GM10248 (cell line): ENCODE data around the gene NPHP1.

Experiments
- CTCF ChIA-PET: fragments of 300-600 bp; sonication (Branson Sonifier 250); formaldehyde crosslinking; extraction: SDS; loops from one replicate; lab custom pipeline; 2021; ENCODE audit warnings: antibody characterized with exemption; lab: Yijun Ruan, JAX
- POLR2A ChIA-PET: fragments of 350-650 bp; sonication (Branson Sonifier 250); formaldehyde crosslinking; extraction: SDS; loops from one replicate; lab custom pipeline; 2020; ENCODE audit warnings: antibody characterized with exemption; lab: Yijun Ruan, JAX
- DNase-seq: peaks from one replicate; pipeline ENCODE4 v3.0.0; 2012; ENCODE audit errors: extremely low spot score
- TF ChIP-seq, protein P1 (sequence below): IDR thresholded peaks from 2 replicates; pipeline ENCODE4 v1.5.1; 2012; ENCODE audit warnings: mild to moderate bottlenecking, low read depth; ENCODE audit errors: extremely low read depth, missing control alignments, control extremely low read depth

The NPHP1 gene

DNA sequence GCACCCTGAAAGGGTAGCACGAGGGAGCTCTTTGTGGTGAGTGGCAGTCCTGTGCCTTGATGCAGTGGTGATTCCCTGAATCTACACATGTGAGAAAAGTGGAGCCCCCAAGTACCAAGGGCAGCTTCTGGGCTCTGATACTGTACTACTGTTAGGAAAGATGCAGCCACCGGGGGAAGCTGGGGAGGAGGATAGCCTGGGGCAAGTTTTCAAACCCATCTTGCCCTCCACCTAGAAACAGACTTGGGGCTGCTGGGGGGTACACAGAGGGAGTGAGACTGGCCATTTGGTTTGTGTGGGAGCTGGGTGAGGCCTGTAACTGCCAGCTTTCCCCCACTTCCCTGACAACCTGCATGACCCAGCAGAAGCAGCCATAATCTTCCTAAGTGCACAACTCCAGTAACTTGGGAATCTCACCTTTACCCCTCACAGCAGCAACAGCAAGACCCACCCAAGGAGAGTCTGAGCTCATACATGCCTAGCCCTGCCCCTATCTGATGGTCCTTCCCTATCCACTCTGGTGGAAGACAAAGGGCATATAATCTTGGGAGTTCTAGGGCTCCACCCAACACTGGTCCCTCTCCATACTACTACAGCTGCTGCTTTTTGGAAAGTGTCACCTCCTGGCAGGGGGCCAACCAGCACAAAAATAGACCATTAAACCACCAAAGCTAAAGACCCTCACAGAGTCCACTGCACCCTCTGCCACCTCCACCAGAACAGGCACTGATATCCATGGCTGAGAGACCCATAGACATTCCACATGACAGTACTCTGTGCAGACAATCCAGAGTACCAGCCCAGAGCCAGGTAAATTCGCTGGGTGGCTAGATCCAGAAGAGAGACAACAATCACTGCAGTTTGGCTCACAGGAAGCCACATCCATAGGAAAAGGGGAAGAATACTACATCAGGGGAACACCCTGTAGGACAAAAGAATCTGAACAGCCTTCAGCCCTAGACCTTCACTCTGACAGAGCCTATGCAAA is 97.4 kb downstream of the NPHP1 start:
- TF ChIP-seq, protein P1, sequence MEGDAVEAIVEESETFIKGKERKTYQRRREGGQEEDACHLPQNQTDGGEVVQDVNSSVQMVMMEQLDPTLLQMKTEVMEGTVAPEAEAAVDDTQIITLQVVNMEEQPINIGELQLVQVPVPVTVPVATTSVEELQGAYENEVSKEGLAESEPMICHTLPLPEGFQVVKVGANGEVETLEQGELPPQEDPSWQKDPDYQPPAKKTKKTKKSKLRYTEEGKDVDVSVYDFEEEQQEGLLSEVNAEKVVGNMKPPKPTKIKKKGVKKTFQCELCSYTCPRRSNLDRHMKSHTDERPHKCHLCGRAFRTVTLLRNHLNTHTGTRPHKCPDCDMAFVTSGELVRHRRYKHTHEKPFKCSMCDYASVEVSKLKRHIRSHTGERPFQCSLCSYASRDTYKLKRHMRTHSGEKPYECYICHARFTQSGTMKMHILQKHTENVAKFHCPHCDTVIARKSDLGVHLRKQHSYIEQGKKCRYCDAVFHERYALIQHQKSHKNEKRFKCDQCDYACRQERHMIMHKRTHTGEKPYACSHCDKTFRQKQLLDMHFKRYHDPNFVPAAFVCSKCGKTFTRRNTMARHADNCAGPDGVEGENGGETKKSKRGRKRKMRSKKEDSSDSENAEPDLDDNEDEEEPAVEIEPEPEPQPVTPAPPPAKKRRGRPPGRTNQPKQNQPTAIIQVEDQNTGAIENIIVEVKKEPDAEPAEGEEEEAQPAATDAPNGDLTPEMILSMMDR, result no peak
- ChIA-PET CTCF (interaction anchor here (0.8 to 1.3 kb wide), 2 partner anchors 14 to 50 kb away, joined by 3 read pairs; no protein-coding TSS in a partner anchor), POLR2A (no interaction called here)
- DNase-seq, result no peak

DNA sequence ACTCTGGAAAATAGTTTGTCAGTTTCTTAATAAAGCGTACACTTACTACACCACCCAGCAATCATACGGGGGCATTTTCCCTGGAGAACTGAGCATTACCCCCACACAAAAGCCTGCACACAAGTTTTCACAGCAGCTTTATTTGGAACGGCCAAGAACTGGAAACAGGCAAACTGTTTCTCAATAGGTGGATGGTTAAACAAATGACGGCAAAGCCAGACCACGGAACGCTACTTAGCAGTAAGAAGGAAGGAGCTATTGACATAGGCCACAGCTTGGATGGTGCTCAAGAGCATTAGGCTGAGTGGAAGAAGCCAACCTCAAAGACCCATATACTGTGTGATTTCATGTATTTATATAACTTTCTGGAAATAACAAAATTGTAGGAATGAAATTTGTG is 98.2 kb downstream of the NPHP1 start:
- POLR2A ChIA-PET, result no interaction called here
- TF ChIP-seq, protein P1, result no peak
- DNase-seq, result no peak
- CTCF ChIA-PET, result interaction anchor here (1.3 kb wide), 1 partner anchor 51 kb away, joined by 3 read pairs; no protein-coding TSS in a partner anchor

DNA sequence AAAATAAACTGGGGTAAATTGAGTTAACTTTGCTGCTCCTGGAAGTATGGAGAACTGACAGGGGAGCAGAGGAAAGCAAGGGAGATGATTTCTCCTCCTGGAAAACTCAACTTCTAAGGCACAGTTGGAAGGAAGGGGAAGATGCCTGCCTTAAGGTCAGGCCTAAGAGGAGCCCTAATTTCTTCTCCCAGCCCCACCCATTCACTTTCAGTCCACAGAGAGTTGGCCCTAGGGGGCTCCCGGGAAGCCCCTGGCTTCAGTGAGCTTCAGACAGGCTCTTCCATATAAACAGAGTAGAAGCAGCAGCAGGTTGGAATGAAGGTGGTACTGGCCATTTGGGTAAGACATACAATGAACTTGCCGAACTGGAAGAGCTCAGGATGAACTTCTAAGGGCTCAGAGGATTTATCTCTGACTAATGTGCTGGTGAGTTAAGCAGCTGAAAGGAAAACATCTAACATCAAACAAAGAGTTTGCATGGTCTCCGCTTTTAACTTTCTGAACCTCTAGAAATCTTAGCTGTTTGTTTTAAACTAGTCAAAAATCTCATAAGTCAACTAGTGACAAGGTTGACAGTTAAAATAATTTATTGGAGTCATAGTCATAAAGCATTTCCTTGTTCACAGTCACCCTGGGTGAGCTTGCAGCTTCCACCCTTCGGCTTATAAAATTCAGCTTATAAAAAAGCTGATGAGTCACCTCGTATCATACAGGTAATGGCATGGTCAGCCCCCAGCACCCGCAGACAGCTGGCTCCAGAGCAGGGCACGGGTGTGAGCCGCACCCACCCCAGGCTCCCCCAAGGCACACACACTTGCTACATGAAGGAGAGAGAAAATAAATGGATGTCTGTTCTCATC is 99.0 kb downstream of the NPHP1 start:
- DNase-seq, result no peak
- TF ChIP-seq, protein P1, result no peak
- ChIA-PET CTCF (no interaction called here), POLR2A (no interaction called here)

DNA sequence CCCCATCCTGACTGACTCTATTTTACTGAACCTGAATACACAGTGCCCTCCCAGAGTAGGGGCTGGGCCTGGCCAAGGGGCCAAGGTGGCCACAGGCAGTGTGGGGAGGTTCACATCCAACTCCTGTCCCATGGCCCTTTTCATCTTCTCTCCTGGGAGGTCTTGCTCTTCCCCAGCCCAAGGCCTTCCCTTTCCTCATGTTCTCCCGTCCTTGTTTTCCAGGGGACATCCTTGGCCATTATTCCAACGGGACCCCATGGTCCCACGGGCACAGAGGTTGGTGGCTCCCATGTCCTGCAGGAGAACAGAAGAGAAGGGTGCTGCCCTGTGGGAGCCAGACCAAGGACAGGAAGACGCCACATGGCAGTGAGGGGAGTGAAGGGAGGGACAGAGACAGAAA is 99.6 kb downstream of the NPHP1 start:
- CTCF ChIA-PET, result no interaction called here

DNA sequence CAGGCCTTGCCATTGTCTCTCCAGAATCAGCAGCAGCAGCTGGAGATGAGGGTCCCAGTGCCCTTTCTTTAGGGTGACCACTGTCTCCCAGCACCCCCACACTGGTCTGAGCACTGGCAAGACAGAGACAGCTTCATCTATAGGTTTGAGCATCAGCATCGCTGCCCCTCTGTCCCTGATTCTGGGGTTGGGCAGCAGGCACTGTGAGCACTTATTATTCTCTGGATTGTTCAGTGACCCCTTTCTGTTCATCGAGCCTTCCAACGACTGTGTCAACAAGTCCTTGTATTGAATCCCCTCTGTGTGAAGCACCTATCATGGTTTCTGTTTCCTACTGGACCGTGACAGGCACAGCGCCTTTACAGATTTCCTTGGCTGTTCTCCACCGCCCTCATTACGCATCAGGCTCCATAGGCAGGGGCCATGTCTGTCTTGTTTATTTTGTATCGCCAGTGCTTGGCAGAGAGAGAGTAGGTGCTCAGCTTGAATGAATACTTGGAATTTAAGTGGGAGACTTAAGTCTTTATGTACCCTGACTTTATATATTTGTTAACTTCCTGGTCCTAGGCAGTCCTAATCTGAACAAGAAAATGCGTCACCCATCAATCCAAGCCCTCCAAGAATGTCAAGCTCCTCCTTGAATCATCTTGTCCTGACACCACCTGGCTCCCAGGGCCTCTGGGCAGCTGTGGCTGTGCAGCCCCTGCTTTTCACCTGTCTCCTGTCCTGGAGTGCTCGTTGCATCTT is 100.6 kb downstream of the NPHP1 start:
- DNase-seq, result no peak
- POLR2A ChIA-PET, result no interaction called here
- TF ChIP-seq, protein P1, result no peak
- CTCF ChIA-PET, result no interaction called here

More for the DNA sequence above, 99.6 kb downstream of the NPHP1 start:
- POLR2A ChIA-PET, result no interaction called here
- TF ChIP-seq, protein P1, result no peak
- no peak for DNase-seq
